Measurements from ENCODE around the gene CRIP3. TPM values are rescaled to one million over a fixed set of nuclear protein-coding genes. Genes with fewer than 3 reads are reported as not detected.

CRIP3 gene
- total and polyA plus RNA-seq, 2 of the 13 experiments (the other 11 are each of a cell fraction or from before 2014, with no cell fraction given): 6.3 to 9.3 TPM

- no peak; the same call in 1 of the 2 replicates for TF ChIP-seq ZNF609 (CRISPR knock-in tag; IDR thresholded peaks at IDR 0.05; ENCODE audit: borderline replicate concordance)
- peak; percentile 64; the same call in 1 of the 2 replicates for TF ChIP-seq ZNF777 (CRISPR knock-in tag; IDR thresholded peaks at IDR 0.05)
- peak; percentile 57; the same call in 1 of the 2 replicates for TF ChIP-seq ZNF430 (CRISPR knock-in tag; IDR thresholded peaks at IDR 0.05)
- TF ChIP-seq THAP11 (CRISPR knock-in tag; IDR thresholded peaks at IDR 0.05): no peak; the same call in 1 of the 2 replicates
- TF ChIP-seq ZNF790 (CRISPR knock-in tag; IDR thresholded peaks at IDR 0.05; ENCODE audit: borderline replicate concordance): no peak
- TF ChIP-seq ARNT2 (CRISPR knock-in tag; IDR thresholded peaks at IDR 0.05; ENCODE audit: low read depth): no peak
- TF ChIP-seq TMF1 (CRISPR knock-in tag; IDR thresholded peaks at IDR 0.05; ENCODE audit: low read depth): peak; percentile 73; the same call in 1 of the 2 replicates
- TF ChIP-seq ZNF34 (CRISPR knock-in tag; IDR thresholded peaks at IDR 0.05; ENCODE audit: borderline replicate concordance): no peak
- no peak for TF ChIP-seq PCBP1 (IDR thresholded peaks at IDR 0.05; ENCODE audit: borderline replicate concordance, low read depth, low read length)
- no peak for TF ChIP-seq PAX8 (CRISPR knock-in tag; IDR thresholded peaks at IDR 0.05; ENCODE audit: borderline replicate concordance)
- TF ChIP-seq RFX5 (IDR thresholded peaks at IDR 0.05; ENCODE audit: low read depth, low read length): no peak
- no peak for TF ChIP-seq ZMAT3 (CRISPR knock-in tag; conservative IDR thresholded peaks at IDR 0.05)
- TF ChIP-seq SSRP1 (CRISPR knock-in tag; IDR thresholded peaks at IDR 0.05): no peak; the same call in 1 of the 2 replicates
- TF ChIP-seq ZSCAN20 (CRISPR knock-in tag; IDR thresholded peaks at IDR 0.05; ENCODE audit: borderline replicate concordance): no peak
- no peak for TF ChIP-seq KLF13 (CRISPR knock-in tag; IDR thresholded peaks at IDR 0.05)
- no peak for TF ChIP-seq NR3C1 (CRISPR knock-in tag; IDR thresholded peaks at IDR 0.05)
- no peak for TF ChIP-seq ZFP36 (IDR thresholded peaks at IDR 0.05; ENCODE audit: borderline replicate concordance, low read depth, low read length, partially characterized antibody)
- no peak for TF ChIP-seq TCF12 (IDR thresholded peaks at IDR 0.05)
- TF ChIP-seq TCF12 (CRISPR knock-in tag; IDR thresholded peaks at IDR 0.05): 0 out of 2 replicates have a peak, but pooled peaks have one; percentile 77
- TF ChIP-seq RNF219 (CRISPR knock-in tag; IDR thresholded peaks at IDR 0.05): no peak
- TF ChIP-seq ZNF782 (CRISPR knock-in tag; IDR thresholded peaks at IDR 0.05; ENCODE audit: borderline replicate concordance): no peak
- peak; percentile 88; the same call in 1 of the 2 replicates for TF ChIP-seq ZSCAN12 (CRISPR knock-in tag; IDR thresholded peaks at IDR 0.05)
- peak; percentile 44; the same call in 1 of the 2 replicates for TF ChIP-seq UBTF (CRISPR knock-in tag; IDR thresholded peaks at IDR 0.05)
These were observed 17.7 kb downstream of the CRIP3 start (continued) for GRCh38 chr6:43290905-43291355.
